Putamen (tissue), 1 donor: ENCODE data around the gene PCDHA1.
"Not testable (repeated sequence)": the region's sequence is repeated elsewhere in the genome, so short reads cannot be mapped to it uniquely, and the experiment has no call there.

Experiments used
- DNase-seq: peaks from one replicate; pipeline ENCODE4 v3.0.0-alpha.2; 2016; ENCODE audit warnings: low spot score

PCDHA1 gene

GRCh38 chr5:140849831-140850634, 64.1 kb downstream of the PCDHA1 start:
- not testable (repeated sequence) for DNase-seq

DNA sequence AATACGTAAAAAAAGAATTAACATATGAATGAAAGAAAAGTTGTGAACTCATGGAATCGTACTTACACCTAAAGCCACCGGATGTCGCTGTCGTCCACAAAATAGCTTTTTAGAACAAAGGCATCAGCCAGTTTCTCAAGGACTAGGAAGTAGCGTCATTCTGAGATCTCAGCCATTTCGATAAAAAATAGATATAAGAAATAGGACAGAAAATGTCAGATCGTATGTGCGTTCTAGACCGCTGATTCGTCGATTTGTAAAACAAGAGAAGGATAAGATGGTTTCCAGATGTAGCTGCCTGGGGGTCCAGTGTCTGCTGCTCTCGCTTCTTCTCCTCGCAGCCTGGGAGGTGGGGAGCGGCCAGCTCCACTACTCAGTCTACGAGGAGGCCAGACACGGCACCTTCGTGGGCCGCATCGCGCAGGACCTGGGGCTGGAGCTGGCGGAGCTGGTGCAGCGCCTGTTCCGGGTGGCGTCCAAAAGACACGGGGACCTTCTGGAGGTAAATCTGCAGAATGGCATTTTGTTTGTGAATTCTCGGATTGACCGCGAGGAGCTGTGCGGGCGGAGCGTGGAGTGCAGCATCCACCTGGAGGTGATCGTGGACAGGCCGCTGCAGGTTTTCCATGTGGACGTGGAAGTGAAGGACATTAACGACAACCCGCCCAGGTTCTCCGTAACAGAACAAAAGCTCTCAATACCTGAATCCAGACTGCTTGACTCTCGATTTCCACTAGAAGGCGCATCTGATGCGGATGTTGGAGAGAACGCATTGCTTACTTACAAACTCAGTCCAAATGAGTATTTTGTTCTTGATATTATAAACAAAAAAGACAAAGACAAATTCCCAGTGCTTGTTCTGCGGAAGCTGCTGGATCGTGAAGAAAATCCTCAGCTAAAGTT, 70.1 kb downstream of the PCDHA1 start, which contains the start of gene PCDHA10:
TSS of gene PCDHA10 (plus strand) at position 126 of the 903 bp plus-strand sequence. CDS start at position 278, 152 bp downstream.
- peak; percentile 16 for DNase-seq

GRCh38 chr5:140857177-140857986, 71.4 kb downstream of the PCDHA1 start:
- no peak for DNase-seq

DNA sequence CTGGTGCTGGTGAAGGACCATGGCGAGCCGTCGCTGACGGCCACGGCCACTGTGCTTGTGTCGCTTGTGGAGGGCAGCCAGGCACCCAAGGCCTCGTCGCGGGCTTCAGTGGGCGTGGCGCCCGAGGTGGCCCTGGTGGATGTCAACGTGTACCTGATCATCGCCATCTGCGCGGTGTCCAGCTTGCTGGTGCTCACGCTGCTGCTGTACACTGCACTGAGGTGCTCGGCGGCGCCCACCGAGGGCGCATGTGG, 72.0 kb downstream of the PCDHA1 start:
- no peak for DNase-seq

- no peak for DNase-seq
Observed at GRCh38 chr5:140862441-140863295, 76.7 kb downstream of the PCDHA1 start.

DNA sequence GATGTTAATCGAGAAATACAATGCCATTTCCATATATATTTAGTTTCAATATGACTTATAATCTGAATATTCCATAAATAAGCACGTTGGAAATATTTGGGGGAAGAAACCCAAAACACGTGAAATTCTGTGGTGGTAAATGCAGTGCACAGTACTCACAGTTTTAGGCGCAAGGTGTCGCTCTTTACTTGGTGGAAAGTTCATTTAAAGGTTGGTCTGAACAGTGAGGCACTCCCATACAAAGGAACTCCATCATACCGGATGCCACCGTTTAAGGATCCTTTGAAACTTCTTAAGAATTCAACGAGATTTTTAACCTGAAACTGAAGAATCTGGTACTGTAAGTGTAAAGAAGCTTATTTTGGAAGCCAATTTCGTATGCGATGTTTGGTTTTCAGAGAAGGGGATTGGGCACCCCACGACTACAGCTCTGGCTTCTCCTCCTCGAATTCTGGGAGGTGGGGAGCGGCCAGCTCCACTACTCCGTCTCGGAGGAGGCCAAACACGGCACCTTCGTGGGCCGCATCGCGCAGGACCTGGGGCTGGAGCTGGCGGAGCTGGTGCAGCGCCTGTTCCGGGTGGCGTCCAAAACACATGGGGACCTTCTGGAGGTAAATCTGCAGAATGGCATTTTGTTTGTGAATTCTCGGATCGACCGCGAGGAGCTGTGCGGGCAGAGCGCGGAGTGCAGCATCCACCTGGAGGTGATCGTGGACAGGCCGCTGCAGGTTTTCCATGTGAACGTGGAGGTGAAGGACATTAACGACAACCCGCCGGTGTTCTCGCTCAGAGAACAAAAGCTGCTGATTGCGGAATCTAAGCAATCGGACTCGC, 83.0 kb downstream of the PCDHA1 start, which contains the start of gene PCDHA11:
TSS of gene PCDHA11 (plus strand) at position 237 of the 834 bp plus-strand sequence. CDS start at position 384, 147 bp downstream.
- no peak for DNase-seq

DNA sequence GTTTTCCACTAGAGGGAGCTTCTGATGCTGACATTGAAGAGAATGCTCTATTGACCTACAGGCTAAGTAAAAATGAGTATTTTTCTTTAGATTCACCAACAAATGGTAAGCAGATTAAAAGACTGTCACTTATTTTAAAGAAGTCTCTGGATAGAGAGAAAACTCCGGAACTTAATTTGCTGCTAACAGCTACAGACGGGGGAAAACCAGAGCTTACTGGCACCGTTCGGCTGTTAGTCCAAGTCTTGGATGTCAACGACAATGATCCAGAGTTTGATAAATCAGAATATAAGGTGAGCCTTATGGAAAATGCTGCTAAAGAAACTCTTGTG, 83.6 kb downstream of the PCDHA1 start:
- no peak for DNase-seq

GRCh38 chr5:140870221-140871201, 84.6 kb downstream of the PCDHA1 start:
- no peak for DNase-seq

GRCh38 chr5:140875085-140876065, 89.4 kb downstream of the PCDHA1 start, which contains the start of gene PCDHA12:
Gene PCDHA12, plus strand, starts transcription at chr5:140875308. Its CDS starts 165 bp downstream, at chr5:140875473.
- DNase-seq: no peak

GRCh38 chr5:140876541-140877261, 90.8 kb downstream of the PCDHA1 start:
- DNase-seq: not testable (repeated sequence)

DNA sequence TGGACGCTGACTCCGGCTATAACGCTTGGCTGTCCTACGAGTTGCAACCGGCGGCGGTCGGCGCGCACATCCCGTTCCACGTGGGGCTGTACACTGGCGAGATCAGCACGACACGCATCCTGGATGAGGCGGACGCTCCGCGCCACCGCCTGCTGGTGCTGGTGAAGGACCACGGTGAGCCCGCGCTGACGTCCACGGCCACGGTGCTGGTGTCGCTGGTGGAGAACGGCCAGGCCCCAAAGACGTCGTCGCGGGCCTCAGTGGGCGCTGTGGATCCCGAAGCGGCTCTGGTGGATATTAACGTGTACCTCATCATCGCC, 91.3 kb downstream of the PCDHA1 start:
- no peak for DNase-seq

- peak; percentile 23 for DNase-seq
Observed at GRCh38 chr5:140881889-140882590, 96.1 kb downstream of the PCDHA1 start, which contains the start of gene PCDHA13. Gene PCDHA13, plus strand, starts transcription at chr5:140882124. Its CDS starts 145 bp downstream, at chr5:140882269.

GRCh38 chr5:140882591-140882899, 96.6 kb downstream of the PCDHA1 start:
- peak; percentile 4 for DNase-seq

DNA sequence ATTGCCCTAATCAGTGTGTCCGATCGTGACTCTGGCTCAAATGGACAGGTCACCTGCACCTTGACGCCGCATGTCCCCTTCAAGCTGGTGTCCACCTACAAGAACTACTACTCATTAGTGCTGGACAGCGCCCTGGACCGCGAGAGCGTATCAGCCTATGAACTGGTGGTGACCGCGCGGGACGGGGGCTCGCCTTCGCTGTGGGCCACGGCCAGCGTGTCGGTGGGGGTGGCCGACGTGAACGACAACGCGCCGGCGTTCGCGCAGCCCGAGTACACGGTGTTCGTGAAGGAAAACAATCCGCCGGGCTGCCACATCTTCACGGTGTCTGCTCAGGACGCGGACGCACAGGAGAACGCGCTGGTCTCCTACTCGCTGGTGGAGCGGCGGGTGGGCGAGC, 97.4 kb downstream of the PCDHA1 start:
- DNase-seq: no peak

GRCh38 chr5:140883927-140884697, 98.2 kb downstream of the PCDHA1 start:
- no peak for DNase-seq

GRCh38 chr5:140916325-140916724, 130.4 kb downstream of the PCDHA1 start:
- no peak for DNase-seq
